ENCODE results near the gene DCLK2. TPM values are rescaled to one million over a fixed set of nuclear protein-coding genes. Genes with fewer than 3 reads are reported as not detected.

Gene DCLK2
- total and polyA plus RNA-seq, 2 of the 8 experiments (the other 6 are each of a cell fraction or from before 2014, with no cell fraction given) = 0.32 to 0.37 TPM

DNA sequence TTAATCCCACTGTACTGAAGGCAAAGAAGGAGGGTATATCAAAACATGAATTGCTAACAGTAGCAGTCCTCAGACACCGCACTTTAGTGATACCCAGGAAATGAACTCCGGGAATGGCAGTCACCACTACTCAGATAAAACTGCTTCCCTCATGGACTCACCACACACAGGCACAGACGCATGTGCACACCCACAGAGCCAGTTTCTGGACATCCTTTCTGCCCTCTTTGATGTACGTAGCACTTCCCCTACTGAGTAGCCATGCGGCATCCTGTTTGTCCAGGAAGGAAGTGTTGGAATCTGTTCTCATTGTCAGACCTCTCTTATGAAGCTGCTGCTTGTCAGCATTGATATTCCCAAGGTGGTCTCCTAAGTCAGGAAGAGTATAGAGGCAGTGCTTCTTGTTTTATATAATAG, 95.7 kb downstream of the DCLK2 start:
- DNase-seq (ENCODE audit: low read depth in 1 of 2, low spot score in 2 of 2) (no peak), FAIRE-seq (no peak)
- Histone ChIP-seq H4K8ac (ENCODE audit: extremely low read depth, insufficient read depth, low read length) (no peak overlapping the region), H2BK120ac (replicated peaks; ENCODE audit: low read depth, low read length) (no peak overlapping the region), H3K9ac (replicated peaks in 1 of 4; ENCODE audit: extremely low read depth in 1 of 4, low read depth in 3 of 4, low read length in 3 of 4) (no peak overlapping the region), H3K23ac (ENCODE audit: insufficient read length) (no peak overlapping the region), H3K4me2 (ENCODE audit: insufficient read depth in 1 of 2, low read depth in 2 of 2, low read length in 2 of 2) (no peak overlapping the region), H3K79me2 (ENCODE audit: control insufficient read depth in 1 of 2, insufficient read depth in 2 of 2, low read length in 2 of 2) (no peaks in the 10 kb centered on the region), H2AK5ac (ENCODE audit: low read depth, low read length) (no peak overlapping the region), H3K18ac (ENCODE audit: extremely low read depth, low read length) (no peak overlapping the region), H3K36me3 (ENCODE audit: control insufficient read depth in 2 of 4, insufficient read depth in 4 of 4, low read length in 3 of 4) (no peaks in the 10 kb centered on the region), H4K5ac (ENCODE audit: insufficient read length, low read depth, low read length) (no peak overlapping the region), H2BK15ac (ENCODE audit: low read length) (no peak overlapping the region), H3K79me1 (ENCODE audit: low read depth, low read length) (no peaks in the 10 kb centered on the region), H3K4me3 (ENCODE audit: extremely low read depth in 1 of 4, insufficient read depth in 2 of 4, low read depth in 3 of 4, low read length in 4 of 4) (no peak overlapping the region), H3K56ac (replicated peaks; ENCODE audit: insufficient read length, low read depth, low read length) (no peak overlapping the region), H4K20me1 (replicated peaks in 1 of 2; ENCODE audit: control insufficient read depth in 1 of 2, insufficient read depth in 2 of 2, low read length in 2 of 2) (no peaks in the 10 kb centered on the region), H2BK12ac (ENCODE audit: low read depth, low read length) (no peak overlapping the region), H2AFZ (ENCODE audit: low read length) (no peak overlapping the region), H2BK20ac (ENCODE audit: low read length) (no peak overlapping the region), H2BK5ac (ENCODE audit: low read depth, low read length) (no peak overlapping the region), H3K27ac (ENCODE audit: low read depth, low read length) (no peak overlapping the region), H3K9me3 (ENCODE audit: insufficient read depth in 2 of 2, low read depth in 1 of 2, low read length in 1 of 2) (no peaks in the 10 kb centered on the region), H3K4me1 (replicated peaks in 1 of 4; ENCODE audit: control insufficient read depth in 3 of 4, insufficient read depth in 4 of 4, low read length in 3 of 4) (no peaks in the 10 kb centered on the region), H3K27me3 (replicated peaks in 1 of 4; ENCODE audit: control insufficient read depth in 3 of 4, extremely low read depth in 1 of 4, insufficient read depth in 3 of 4, low read length in 3 of 4) (no peaks in the 10 kb centered on the region), H3K4ac (replicated peaks; ENCODE audit: insufficient read length, low read depth, low read length) (no peak overlapping the region), H3K14ac (ENCODE audit: insufficient read length) (no peak overlapping the region), H4K91ac (replicated peaks; ENCODE audit: insufficient read length, low read length) (no peak overlapping the region), H3K23me2 (ENCODE audit: low read depth, low read length) (no peaks in the 10 kb centered on the region)
- 76% methylated on average over 5 of the region's 5 CpGs; no CpG with 5 or more reads in 1 of the 2 experiments for whole genome bisulfite sequencing, 2 experiments (ENCODE audit: extremely low coverage in 1 of 2, insufficient coverage in 1 of 2, insufficient read length in 1 of 2, insufficient replicate concordance in 2 of 2, low coverage in 1 of 2, low lambda C conversion rate in 2 of 2, missing lambda C conversion rate in 1 of 2)
- POLR2A ChIA-PET (ENCODE audit: partially characterized antibody) = no interaction called here
- CTCF ChIA-PET (ENCODE audit: partially characterized antibody) = interaction anchor here (2.2 kb wide), 1 partner anchor 32 kb away, joined by 7 read pairs; no protein-coding TSS in a partner anchor
- TF ChIP-seq RFX5 (IDR thresholded peaks at IDR 0.05; ENCODE audit: borderline replicate concordance, low read depth, low read length) (no peak), MAFK (IDR thresholded peaks at IDR 0.05; ENCODE audit: low read depth, low read length) (no peak), KDM4A (IDR thresholded peaks at IDR 0.05; ENCODE audit: low read depth, low read length, severe bottlenecking) (no peak), HDAC2 (IDR thresholded peaks at IDR 0.05; ENCODE audit: borderline replicate concordance in 1 of 2, low read depth in 2 of 2, low read length in 2 of 2) (no peak), GABPA (IDR thresholded peaks at IDR 0.05; ENCODE audit: borderline replicate concordance, insufficient read depth, low read length) (no peak), RNF2 (IDR thresholded peaks at IDR 0.05; ENCODE audit: borderline replicate concordance, low read depth, low read length, missing control alignments, poor library complexity, severe bottlenecking) (no peak), RAD21 (IDR thresholded peaks at IDR 0.05 in 1 of 2, conservative IDR thresholded peaks at IDR 0.05 in 1 of 2; ENCODE audit: low read depth in 2 of 2, low read length in 2 of 2) (no peak), HDAC6 (IDR thresholded peaks at IDR 0.05; ENCODE audit: low read depth, low read length) (no peak), TAF1 (IDR thresholded peaks at IDR 0.05; ENCODE audit: low read depth, low read length) (no peak), JUND (IDR thresholded peaks at IDR 0.05; ENCODE audit: low read length) (no peak), POLR2A (IDR thresholded peaks at IDR 0.05; ENCODE audit: control extremely low read depth in 1 of 2, low read depth in 2 of 2, low read length in 2 of 2) (no peak)
